Kidney tubule cell (primary cell): ENCODE data around the gene VSIG1.

ENCODE experiments used
- DNase-seq: peaks from one replicate; pipeline ENCODE4 v3.0.0-alpha.2; 2018; ENCODE audit warnings: low spot score

VSIG1 gene

GRCh38 chrX:108044554-108045256 lies at the start of gene VSIG1:
VSIG1 (plus strand) TSS chrX:108045065; CDS start chrX:108045131, 66 bp downstream.
- no peak for DNase-seq

- DNase-seq = no peak
Observed at GRCh38 chrX:107996124-107996523, 48.7 kb upstream of the VSIG1 start.

GRCh38 chrX:108000751-108001150 lies 44.1 kb upstream of the VSIG1 start:
- DNase-seq = no peak

- DNase-seq = peak; percentile 55
Observed at GRCh38 chrX:108001218-108001814, 43.5 kb upstream of the VSIG1 start.

GRCh38 chrX:108018656-108019381 lies 26.0 kb upstream of the VSIG1 start:
- no peak for DNase-seq

- DNase-seq = no peak
Observed at GRCh38 chrX:108019382-108019875, 25.4 kb upstream of the VSIG1 start.

- DNase-seq = peak; percentile 14
Observed at GRCh38 chrX:108020631-108021030, 24.2 kb upstream of the VSIG1 start.

- no peak for DNase-seq
Observed at GRCh38 chrX:108022491-108023089, 22.3 kb upstream of the VSIG1 start.

GRCh38 chrX:108025376-108025775 lies 19.5 kb upstream of the VSIG1 start:
- no peak for DNase-seq

- DNase-seq = no peak
Observed at GRCh38 chrX:108025954-108026600, 18.8 kb upstream of the VSIG1 start.

- DNase-seq = no peak
Observed at GRCh38 chrX:108028854-108029253, 16.0 kb upstream of the VSIG1 start.

GRCh38 chrX:108029928-108030711 lies 14.7 kb upstream of the VSIG1 start:
- no peak for DNase-seq

- no peak for DNase-seq
Observed at GRCh38 chrX:108032944-108033343, 11.9 kb upstream of the VSIG1 start.

- no peak for DNase-seq
Observed at GRCh38 chrX:108033890-108034289, 11.0 kb upstream of the VSIG1 start.

GRCh38 chrX:108034725-108035124 lies 10.1 kb upstream of the VSIG1 start:
- DNase-seq = no peak

GRCh38 chrX:108036298-108036973 lies 8.4 kb upstream of the VSIG1 start:
- DNase-seq = peak; percentile 82

- DNase-seq = no peak
Observed at GRCh38 chrX:108049649-108050048, 4.8 kb downstream of the VSIG1 start.

GRCh38 chrX:108053218-108053617 lies 8.4 kb downstream of the VSIG1 start:
- no peak for DNase-seq

GRCh38 chrX:108055546-108055945 lies 10.7 kb downstream of the VSIG1 start:
- DNase-seq = no peak

GRCh38 chrX:108059801-108060200 lies 14.9 kb downstream of the VSIG1 start:
- DNase-seq = no peak

GRCh38 chrX:108064001-108064400 lies 19.1 kb downstream of the VSIG1 start:
- no peak for DNase-seq
